H1 (cell line): ENCODE measurements around the gene AFF2. TPM values are rescaled to one million over a fixed set of nuclear protein-coding genes. Genes with fewer than 3 reads are reported as not detected.

ENCODE experiments used
- polyA plus RNA-seq, 7 experiments: library from polyadenylated mRNA; depleted of rRNA in 3 of 7; stranded (reverse) in 5 of 7; unstranded in 2 of 7; fragments of >200 nt in 5 of 7; fragments of 200-250 nt in 2 of 7; gene quantifications; 1 replicate in 5 of 7; 2 replicates in 1 of 7; 4 replicates in 1 of 7; pipeline versions ENCODE4 v1.2.1 to v1.2.3, GENCODE V29; 2011 to 2013; ENCODE audit warnings: missing spikeins in 2 of 7, mixed read lengths in 2 of 7
- total RNA-seq: library from RNA; stranded (reverse); fragmentation: NEBNext Ultra II Directional; extraction: Animal tissue kit (Norgen Biotek cat#: 25700); gene quantifications from 2 replicates; pipeline ENCODE4 v1.2.1, GENCODE V29; 2021
- TF ChIP-seq, protein P1 (sequence below): fragments of 300-600 bp; sonication (generic); IDR thresholded peaks from 2 replicates; pipeline ENCODE4 v1.7.1; 2012; ENCODE audit warnings: low read length, moderate library complexity, mild to moderate bottlenecking, inconsistent platforms; ENCODE audit not compliant: insufficient replicate concordance

The AFF2 gene
- total and polyA plus RNA-seq, 2 of the 8 experiments (the other 6 are each of a cell fraction or from before 2014, with no cell fraction given) = 2.0 to 7.3 TPM

DNA sequence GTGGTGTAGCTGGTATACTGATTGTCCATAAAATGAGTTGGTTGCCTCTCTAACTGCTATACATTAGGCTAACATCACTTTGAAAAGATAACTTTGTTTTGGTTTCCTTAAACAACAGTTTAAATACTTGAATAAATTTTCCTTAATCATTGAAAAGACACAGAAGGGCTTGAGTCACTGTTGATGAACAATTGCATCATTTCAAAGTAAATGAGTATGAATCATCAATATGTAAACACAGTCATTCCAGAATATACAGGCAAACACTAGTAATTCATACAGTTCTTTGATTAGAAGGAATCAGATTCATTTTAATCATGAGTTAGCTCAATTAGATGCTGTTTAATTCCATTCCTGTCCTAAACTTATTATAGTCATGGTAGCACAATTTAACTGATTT is 160.6 kb downstream of the AFF2 start (continued):
- TF ChIP-seq, protein P1, sequence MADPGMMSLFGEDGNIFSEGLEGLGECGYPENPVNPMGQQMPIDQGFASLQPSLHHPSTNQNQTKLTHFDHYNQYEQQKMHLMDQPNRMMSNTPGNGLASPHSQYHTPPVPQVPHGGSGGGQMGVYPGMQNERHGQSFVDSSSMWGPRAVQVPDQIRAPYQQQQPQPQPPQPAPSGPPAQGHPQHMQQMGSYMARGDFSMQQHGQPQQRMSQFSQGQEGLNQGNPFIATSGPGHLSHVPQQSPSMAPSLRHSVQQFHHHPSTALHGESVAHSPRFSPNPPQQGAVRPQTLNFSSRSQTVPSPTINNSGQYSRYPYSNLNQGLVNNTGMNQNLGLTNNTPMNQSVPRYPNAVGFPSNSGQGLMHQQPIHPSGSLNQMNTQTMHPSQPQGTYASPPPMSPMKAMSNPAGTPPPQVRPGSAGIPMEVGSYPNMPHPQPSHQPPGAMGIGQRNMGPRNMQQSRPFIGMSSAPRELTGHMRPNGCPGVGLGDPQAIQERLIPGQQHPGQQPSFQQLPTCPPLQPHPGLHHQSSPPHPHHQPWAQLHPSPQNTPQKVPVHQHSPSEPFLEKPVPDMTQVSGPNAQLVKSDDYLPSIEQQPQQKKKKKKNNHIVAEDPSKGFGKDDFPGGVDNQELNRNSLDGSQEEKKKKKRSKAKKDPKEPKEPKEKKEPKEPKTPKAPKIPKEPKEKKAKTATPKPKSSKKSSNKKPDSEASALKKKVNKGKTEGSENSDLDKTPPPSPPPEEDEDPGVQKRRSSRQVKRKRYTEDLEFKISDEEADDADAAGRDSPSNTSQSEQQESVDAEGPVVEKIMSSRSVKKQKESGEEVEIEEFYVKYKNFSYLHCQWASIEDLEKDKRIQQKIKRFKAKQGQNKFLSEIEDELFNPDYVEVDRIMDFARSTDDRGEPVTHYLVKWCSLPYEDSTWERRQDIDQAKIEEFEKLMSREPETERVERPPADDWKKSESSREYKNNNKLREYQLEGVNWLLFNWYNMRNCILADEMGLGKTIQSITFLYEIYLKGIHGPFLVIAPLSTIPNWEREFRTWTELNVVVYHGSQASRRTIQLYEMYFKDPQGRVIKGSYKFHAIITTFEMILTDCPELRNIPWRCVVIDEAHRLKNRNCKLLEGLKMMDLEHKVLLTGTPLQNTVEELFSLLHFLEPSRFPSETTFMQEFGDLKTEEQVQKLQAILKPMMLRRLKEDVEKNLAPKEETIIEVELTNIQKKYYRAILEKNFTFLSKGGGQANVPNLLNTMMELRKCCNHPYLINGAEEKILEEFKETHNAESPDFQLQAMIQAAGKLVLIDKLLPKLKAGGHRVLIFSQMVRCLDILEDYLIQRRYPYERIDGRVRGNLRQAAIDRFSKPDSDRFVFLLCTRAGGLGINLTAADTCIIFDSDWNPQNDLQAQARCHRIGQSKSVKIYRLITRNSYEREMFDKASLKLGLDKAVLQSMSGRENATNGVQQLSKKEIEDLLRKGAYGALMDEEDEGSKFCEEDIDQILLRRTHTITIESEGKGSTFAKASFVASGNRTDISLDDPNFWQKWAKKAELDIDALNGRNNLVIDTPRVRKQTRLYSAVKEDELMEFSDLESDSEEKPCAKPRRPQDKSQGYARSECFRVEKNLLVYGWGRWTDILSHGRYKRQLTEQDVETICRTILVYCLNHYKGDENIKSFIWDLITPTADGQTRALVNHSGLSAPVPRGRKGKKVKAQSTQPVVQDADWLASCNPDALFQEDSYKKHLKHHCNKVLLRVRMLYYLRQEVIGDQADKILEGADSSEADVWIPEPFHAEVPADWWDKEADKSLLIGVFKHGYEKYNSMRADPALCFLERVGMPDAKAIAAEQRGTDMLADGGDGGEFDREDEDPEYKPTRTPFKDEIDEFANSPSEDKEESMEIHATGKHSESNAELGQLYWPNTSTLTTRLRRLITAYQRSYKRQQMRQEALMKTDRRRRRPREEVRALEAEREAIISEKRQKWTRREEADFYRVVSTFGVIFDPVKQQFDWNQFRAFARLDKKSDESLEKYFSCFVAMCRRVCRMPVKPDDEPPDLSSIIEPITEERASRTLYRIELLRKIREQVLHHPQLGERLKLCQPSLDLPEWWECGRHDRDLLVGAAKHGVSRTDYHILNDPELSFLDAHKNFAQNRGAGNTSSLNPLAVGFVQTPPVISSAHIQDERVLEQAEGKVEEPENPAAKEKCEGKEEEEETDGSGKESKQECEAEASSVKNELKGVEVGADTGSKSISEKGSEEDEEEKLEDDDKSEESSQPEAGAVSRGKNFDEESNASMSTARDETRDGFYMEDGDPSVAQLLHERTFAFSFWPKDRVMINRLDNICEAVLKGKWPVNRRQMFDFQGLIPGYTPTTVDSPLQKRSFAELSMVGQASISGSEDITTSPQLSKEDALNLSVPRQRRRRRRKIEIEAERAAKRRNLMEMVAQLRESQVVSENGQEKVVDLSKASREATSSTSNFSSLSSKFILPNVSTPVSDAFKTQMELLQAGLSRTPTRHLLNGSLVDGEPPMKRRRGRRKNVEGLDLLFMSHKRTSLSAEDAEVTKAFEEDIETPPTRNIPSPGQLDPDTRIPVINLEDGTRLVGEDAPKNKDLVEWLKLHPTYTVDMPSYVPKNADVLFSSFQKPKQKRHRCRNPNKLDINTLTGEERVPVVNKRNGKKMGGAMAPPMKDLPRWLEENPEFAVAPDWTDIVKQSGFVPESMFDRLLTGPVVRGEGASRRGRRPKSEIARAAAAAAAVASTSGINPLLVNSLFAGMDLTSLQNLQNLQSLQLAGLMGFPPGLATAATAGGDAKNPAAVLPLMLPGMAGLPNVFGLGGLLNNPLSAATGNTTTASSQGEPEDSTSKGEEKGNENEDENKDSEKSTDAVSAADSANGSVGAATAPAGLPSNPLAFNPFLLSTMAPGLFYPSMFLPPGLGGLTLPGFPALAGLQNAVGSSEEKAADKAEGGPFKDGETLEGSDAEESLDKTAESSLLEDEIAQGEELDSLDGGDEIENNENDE = no peak
